ENCODE data around the gene ZNF488.
A peak's percentile ranks its signal among the peaks of the same experiment; 100 is the strongest.

The ZNF488 gene

DNA sequence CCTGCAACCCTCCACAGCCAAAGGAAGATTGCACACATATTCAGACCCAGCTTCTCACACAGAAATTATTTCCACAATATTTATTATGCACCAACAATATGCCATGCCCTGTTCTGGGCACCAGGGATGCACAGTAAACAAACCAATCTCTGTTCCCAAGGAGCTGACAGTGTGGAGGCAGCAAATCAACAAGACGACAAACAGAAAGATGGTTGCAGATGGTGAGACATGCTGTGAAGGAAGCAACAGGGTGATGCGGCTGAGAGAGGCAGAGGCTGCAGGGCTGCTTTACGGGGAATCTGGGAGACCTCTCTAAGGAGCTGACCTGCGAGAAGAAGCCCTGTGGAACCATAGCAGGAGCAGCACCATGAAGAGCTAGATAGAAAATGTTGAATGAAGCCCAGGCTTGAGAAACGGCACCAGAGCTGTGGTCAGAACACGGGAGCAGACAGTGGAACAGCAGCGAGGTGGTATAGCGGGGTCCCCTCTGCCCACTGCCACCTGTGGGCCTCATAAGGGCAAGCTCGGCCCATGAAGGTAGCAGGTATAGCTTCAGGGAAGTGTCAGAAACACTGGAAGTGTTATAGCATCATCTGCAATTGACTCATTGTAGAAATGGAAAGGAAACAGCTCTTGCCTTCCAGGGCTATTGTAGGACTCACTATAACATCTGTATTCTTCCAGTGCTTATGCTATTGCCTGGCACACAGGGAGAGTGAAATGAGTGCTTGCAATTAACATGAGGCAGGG is 18.5 kb downstream of the ZNF488 start:
- no peak for DNase-seq

DNA sequence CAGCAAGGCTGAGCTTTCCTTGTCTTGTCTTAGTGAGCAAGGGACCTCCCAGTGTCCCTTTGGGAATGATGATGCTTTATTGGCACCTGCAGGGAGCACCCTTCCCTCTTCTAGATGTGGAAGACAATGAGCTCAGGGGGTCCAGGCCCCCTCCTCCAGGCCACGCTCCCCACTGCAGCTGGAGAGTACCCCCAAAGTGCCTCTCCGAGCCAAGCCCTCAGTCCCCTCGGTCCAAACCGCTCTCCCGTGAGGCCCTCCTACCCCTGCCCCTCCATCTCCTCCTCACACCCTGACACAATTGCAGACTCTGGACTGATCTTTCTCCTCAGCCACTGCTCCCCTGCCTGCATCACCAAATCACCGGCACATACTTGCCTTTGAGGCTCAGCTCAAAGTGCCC is 19.2 kb downstream of the ZNF488 start:
- DNase-seq: no peak

DNA sequence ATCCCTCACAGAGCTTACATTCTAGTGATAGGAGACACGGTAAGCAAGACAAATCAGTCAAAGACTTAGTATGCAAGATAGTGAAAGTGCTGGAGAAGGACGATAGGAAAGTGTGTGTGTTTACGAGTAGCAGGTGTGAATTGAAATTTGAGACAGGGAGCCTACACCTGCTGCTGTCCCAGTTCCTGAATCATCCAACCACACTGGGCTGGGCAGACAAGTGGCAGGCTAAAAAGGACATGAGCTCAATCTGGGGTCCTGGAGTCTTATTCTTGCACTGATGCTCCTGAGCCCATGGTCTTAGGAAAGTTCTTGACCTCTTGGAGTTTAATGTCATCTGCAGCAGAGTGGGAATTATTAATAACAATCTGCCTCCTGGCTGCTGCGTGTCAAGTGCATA is 19.7 kb downstream of the ZNF488 start:
- DNase-seq: no peak

GRCh38 chr10:47363781-47364180 is 20.3 kb downstream of the ZNF488 start:
- DNase-seq: no peak

- no peak for DNase-seq
These were observed 21.9 kb downstream of the ZNF488 start for GRCh38 chr10:47362199-47362598.

- peak; percentile 22 for DNase-seq
These were observed 22.8 kb downstream of the ZNF488 start for GRCh38 chr10:47361293-47361692.

- DNase-seq: no peak
These were observed 23.6 kb downstream of the ZNF488 start for GRCh38 chr10:47360419-47361040.

DNA sequence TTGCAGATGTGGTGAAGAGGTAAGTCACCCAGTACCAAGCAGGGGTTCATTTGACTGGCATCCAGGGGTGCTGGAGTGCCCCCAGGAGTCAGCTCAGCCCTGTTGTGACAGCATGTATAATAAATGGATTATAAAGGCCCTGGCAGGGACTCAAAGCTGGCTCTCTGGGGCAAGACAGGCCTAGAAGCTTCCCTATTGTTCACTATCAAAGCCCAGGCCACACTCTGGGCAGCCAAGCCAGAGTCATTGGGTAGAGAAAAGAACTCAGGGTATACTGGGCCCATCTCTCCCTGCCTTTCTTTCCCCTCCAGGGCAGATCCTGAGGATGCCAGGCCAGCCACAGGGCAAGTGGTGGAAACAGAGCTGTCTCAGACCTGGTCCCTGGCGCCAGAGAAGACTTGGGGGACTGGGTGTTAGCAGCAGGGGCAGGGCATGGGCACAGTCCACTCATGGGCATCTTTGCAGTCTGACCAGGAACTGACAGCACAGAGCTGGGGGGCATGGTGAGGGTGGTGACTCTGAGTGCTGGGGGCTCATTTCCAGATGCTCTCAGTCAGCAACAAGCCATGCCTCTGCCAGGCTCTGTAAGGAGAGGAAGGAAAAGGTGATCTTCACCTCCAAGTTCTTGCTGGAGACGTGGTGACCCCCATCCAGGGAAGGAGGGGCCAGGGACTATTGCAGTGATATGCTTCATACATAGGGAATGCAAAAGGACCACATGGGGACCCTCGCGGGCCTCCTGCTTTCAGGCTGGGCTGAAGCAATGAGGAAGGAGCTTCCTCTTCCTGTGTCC is 24.3 kb downstream of the ZNF488 start:
- DNase-seq: no peak

DNA sequence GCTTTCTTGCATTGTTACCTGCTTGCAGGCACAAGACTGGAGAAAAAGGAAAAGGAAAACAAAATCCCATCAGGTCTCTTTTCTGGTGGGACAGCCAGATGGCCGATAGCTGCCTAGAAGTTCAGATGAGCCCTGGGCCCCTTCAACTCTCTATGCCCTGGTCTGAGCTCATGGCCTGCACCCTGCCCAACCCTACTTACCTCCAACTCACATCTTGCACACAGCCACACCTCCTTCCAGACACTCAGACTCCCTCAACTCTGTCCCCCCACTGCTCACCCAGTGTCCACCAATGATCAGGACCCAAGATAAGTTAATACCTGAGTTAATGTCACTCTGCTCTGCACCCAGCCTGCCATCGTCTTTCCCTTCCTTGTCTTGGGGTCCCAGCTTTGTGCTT is 25.0 kb downstream of the ZNF488 start:
- no peak for DNase-seq

- no peak for DNase-seq
These were observed 25.6 kb downstream of the ZNF488 start for GRCh38 chr10:47358457-47358856.

DNA sequence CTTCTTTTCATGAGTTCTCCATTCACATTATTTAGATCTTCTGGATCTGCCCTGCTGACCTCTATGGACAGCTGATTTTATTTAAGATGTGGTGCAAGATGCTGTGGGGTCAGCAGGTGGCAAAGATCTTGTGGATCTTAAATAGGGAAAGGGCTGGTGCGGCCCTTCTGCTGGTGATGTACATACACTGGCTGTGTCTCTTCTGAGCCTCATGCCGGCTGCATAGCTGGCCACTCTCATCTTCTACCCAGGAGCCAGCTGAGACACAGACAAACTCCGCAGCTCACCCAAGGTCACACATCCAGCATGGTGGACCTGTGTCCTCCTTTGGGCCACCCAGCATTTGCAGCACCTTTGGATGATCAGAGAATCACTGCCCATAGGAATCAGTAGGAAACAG is 26.2 kb downstream of the ZNF488 start:
- no peak for DNase-seq

- DNase-seq: no peak
These were observed 26.9 kb downstream of the ZNF488 start for GRCh38 chr10:47357131-47357582.

DNA sequence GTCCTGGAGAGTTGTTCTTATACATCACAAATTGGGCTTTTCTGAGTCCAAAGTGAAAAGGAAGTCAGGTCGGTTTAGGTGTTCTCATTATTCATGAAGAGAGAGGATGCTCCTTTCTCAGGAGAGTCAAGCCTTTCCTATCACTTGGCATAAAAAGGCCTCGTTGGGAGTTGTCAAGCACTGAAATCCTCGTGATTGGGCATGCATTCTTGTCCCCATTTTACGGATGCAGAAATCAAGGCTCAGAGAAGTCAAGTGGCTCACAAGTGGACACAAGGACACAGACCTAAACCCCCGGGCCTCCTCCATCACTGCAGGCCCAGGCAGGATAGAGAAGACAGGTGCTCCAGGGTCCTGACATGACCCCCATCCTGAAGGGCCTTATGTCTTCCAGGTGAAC is 27.4 kb downstream of the ZNF488 start:
- no peak for DNase-seq

DNA sequence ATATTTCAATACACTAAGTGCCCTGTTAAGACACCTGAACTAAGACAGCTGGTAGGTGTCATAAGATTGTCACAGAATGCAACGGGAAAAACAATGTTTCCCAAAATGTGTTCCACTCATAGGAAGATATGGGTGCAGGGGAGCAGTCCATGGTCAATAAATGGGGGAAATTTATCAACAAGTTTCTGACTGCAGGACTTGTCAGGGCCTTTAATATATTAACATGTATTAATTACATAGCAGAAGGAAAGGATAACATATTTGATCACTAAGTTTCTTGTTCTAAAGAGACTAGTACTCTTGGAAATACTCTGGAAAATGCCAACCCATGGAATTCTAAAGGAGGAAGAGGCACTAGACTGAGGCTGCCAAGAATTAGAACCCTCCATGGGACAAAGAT is 29.2 kb downstream of the ZNF488 start:
- DNase-seq: no peak

DNA sequence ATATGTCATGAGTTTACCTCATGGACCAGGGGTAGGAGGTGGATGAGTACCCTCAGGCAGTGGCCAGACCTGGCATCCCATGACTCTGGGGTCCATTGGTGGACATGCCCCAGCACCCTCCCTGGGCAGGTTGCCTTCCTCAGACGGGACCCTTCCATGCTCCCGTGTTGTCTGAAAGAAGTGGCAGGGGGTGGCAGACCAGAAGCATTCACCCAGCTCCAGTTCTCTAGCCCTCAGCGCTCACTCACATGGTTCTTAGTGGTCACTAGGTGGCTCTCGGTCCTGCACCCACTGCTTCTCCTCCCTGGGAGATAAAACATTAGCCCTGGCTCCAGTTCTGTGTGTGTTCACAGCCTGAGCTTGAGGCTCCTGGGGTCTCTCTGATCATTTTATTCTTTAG is 29.9 kb downstream of the ZNF488 start:
- peak; percentile 9 for DNase-seq

GRCh38 chr10:47353351-47353750 is 30.7 kb downstream of the ZNF488 start:
- no peak for DNase-seq

GRCh38 chr10:47351899-47352815 is 31.9 kb downstream of the ZNF488 start:
- DNase-seq: no peak

GRCh38 chr10:47350671-47351640 is 33.1 kb downstream of the ZNF488 start:
- no peak for DNase-seq

DNA sequence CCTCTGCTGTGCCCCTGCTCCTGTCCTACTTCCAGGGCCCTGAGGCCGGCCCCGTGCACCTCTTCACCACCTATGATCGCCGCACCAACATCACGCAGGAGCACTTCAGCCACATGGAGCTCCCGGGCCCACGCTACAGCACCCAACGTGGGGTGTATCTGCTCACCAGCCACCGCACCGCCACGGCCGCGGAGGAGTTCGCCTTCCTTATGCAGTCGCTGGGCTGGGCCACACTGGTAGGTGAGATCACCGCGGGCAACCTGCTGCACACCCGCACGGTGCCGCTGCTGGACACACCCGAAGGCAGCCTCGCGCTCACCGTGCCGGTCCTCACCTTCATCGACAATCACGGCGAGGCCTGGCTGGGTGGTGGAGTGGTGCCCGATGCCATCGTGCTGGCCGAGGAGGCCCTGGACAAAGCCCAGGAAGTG is 34.1 kb downstream of the ZNF488 start:
- no peak for DNase-seq

GRCh38 chr10:47349516-47349915 is 34.6 kb downstream of the ZNF488 start:
- no peak for DNase-seq

DNA sequence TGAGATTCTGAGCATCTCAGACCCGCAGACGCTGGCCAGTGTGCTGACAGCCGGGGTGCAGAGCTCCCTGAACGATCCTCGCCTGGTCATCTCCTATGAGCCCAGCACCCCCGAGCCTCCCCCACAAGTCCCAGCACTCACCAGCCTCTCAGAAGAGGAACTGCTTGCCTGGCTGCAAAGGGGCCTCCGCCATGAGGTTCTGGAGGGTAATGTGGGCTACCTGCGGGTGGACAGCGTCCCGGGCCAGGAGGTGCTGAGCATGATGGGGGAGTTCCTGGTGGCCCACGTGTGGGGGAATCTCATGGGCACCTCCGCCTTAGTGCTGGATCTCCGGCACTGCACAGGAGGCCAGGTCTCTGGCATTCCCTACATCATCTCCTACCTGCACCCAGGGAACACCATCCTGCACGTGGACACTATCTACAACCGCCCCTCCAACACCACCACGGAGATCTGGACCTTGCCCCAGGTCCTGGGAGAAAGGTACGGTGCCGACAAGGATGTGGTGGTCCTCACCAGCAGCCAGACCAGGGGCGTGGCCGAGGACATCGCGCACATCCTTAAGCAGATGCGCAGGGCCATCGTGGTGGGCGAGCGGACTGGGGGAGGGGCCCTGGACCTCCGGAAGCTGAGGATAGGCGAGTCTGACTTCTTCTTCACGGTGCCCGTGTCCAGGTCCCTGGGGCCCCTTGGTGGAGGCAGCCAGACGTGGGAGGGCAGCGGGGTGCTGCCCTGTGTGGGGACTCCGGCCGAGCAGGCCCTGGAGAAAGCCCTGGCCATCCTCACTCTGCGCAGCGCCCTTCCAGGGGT is 35.2 kb downstream of the ZNF488 start:
- no peak for DNase-seq

Measured in fibroblast of skin of right biceps (primary cell).